Stimulated activated CD8-positive, alpha-beta memory T cell treated with anti-CD3 and anti-CD28 coated beads, Interleukin-7, amount 100 ng/mL, for 1 hour (primary cell): ENCODE data around the gene DNAH11.
"Not testable (repeated sequence)": the region's sequence is repeated elsewhere in the genome, so short reads cannot be mapped to it uniquely, and the experiment has no call there.

ENCODE experiments used
- DNase-seq, 2 donors: peaks; one replicate each; pipeline ENCODE4 v3.0.0-alpha.2; 2020; ENCODE audit warnings: low read depth in 2 of 2

Gene DNAH11

GRCh38 chr7:21617513-21617912, 74.7 kb downstream of the DNAH11 start:
- no peak for DNase-seq

GRCh38 chr7:21617916-21618390, 75.1 kb downstream of the DNAH11 start:
- DNase-seq = no peak

GRCh38 chr7:21618706-21619105, 75.9 kb downstream of the DNAH11 start:
- no peak for DNase-seq

GRCh38 chr7:21620054-21620453, 77.2 kb downstream of the DNAH11 start:
- no peak for DNase-seq

GRCh38 chr7:21624320-21624719, 81.5 kb downstream of the DNAH11 start:
- no peak for DNase-seq

GRCh38 chr7:21636694-21637093, 93.9 kb downstream of the DNAH11 start:
- DNase-seq = no peak

- DNase-seq = no peak
Measured at GRCh38 chr7:21639206-21639868, 96.5 kb downstream of the DNAH11 start.

- no peak for DNase-seq
Measured at GRCh38 chr7:21640105-21640504, 97.3 kb downstream of the DNAH11 start.

GRCh38 chr7:21641546-21641945, 98.7 kb downstream of the DNAH11 start:
- no peak for DNase-seq

- DNase-seq = no peak
Measured at GRCh38 chr7:21642422-21642821, 99.6 kb downstream of the DNAH11 start.

- no peak for DNase-seq
Measured at GRCh38 chr7:21651697-21652096, 108.9 kb downstream of the DNAH11 start.

- DNase-seq = no peak
Measured at GRCh38 chr7:21653623-21654022, 110.8 kb downstream of the DNAH11 start.

GRCh38 chr7:21656081-21656480, 113.2 kb downstream of the DNAH11 start:
- DNase-seq = no peak

- no peak for DNase-seq
Measured at GRCh38 chr7:21656796-21657195, 114.0 kb downstream of the DNAH11 start.

- no peak for DNase-seq
Measured at GRCh38 chr7:21670496-21670895, 127.7 kb downstream of the DNAH11 start.

GRCh38 chr7:21671859-21672258, 129.0 kb downstream of the DNAH11 start:
- no peak for DNase-seq

GRCh38 chr7:21675255-21675654, 132.4 kb downstream of the DNAH11 start:
- DNase-seq = no peak

- DNase-seq = no peak
Measured at GRCh38 chr7:21690705-21691104, 147.9 kb downstream of the DNAH11 start.

- not testable (repeated sequence) for DNase-seq
Measured at GRCh38 chr7:21691146-21691545, 148.3 kb downstream of the DNAH11 start.

GRCh38 chr7:21700587-21700986, 157.7 kb downstream of the DNAH11 start:
- DNase-seq = not testable (repeated sequence)

- no peak for DNase-seq
Measured at GRCh38 chr7:21702303-21702702, 159.5 kb downstream of the DNAH11 start.

GRCh38 chr7:21704359-21704758, 161.5 kb downstream of the DNAH11 start:
- DNase-seq = no peak

GRCh38 chr7:21706131-21706530, 163.3 kb downstream of the DNAH11 start:
- no peak for DNase-seq

GRCh38 chr7:21707566-21707965, 164.7 kb downstream of the DNAH11 start:
- DNase-seq = no peak
